Raji (cell line): ENCODE data around the gene MTUS2.

Experiments
- POLR2A ChIP-seq: IDR thresholded peaks from 2 replicates; pipeline ENCODE4 v1.6.1; 2011; ENCODE audit warnings: low read depth, low read length, control low read depth; ENCODE audit not compliant: insufficient read depth

MTUS2 gene

GRCh38 chr13:29260684-29261083 lies 440.5 kb downstream of the MTUS2 start:
- no peak for TF ChIP-seq POLR2A

GRCh38 chr13:29266261-29266660 lies 446.1 kb downstream of the MTUS2 start:
- TF ChIP-seq POLR2A = no peak

- TF ChIP-seq POLR2A = no peak
These were observed 446.9 kb downstream of the MTUS2 start for GRCh38 chr13:29266756-29267733.

GRCh38 chr13:29270271-29270985 lies 450.3 kb downstream of the MTUS2 start:
- no peak for TF ChIP-seq POLR2A

- TF ChIP-seq POLR2A = no peak
These were observed 451.5 kb downstream of the MTUS2 start for GRCh38 chr13:29271606-29272005.

- no peak for TF ChIP-seq POLR2A
These were observed 459.5 kb downstream of the MTUS2 start for GRCh38 chr13:29279356-29280254.

GRCh38 chr13:29281932-29282495 lies 461.9 kb downstream of the MTUS2 start:
- TF ChIP-seq POLR2A = no peak

GRCh38 chr13:29284726-29285125 lies 464.6 kb downstream of the MTUS2 start:
- no peak for TF ChIP-seq POLR2A

GRCh38 chr13:29287237-29287636 lies 467.1 kb downstream of the MTUS2 start:
- TF ChIP-seq POLR2A = no peak

GRCh38 chr13:29292045-29292444 lies 471.9 kb downstream of the MTUS2 start:
- TF ChIP-seq POLR2A = no peak

- TF ChIP-seq POLR2A = no peak
These were observed 474.7 kb downstream of the MTUS2 start for GRCh38 chr13:29294821-29295220.

GRCh38 chr13:29301027-29301426 lies 480.9 kb downstream of the MTUS2 start:
- TF ChIP-seq POLR2A = no peak

GRCh38 chr13:29304148-29304547 lies 484.0 kb downstream of the MTUS2 start:
- no peak for TF ChIP-seq POLR2A

- no peak for TF ChIP-seq POLR2A
These were observed 490.7 kb downstream of the MTUS2 start for GRCh38 chr13:29310806-29311205.

- TF ChIP-seq POLR2A = no peak
These were observed 495.7 kb downstream of the MTUS2 start for GRCh38 chr13:29315847-29316246.
